SKM-1 treated with dmso at 0.1 percent for 144 hours (cell line): ENCODE measurements around the gene GP1BA.

Source experiments
- DNase-seq: peaks from one replicate; lab custom pipeline; 2025; ENCODE audit not compliant: unreplicated experiment; lab: John Stamatoyannopoulos, UW

GP1BA gene

DNA sequence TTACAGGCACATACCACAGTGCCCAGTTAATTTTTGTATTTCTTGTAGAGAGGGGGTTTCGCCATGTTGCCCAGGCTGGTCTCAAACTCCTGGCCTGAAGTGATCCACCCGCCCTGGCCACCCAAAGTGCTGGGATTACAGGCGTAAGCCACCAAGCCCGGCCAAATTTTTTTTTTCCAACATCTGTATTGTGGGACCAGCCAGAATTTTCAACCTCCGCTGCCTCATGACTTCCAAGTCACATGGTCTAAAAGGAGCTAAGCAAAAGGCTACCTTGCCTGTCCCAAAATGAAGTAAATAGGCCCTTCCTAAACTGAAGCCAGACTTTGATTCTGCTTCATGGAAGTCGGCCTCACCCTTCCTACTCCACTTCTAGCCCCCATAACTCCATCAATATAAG is 39.7 kb downstream of the GP1BA start:
- no peak for DNase-seq

DNA sequence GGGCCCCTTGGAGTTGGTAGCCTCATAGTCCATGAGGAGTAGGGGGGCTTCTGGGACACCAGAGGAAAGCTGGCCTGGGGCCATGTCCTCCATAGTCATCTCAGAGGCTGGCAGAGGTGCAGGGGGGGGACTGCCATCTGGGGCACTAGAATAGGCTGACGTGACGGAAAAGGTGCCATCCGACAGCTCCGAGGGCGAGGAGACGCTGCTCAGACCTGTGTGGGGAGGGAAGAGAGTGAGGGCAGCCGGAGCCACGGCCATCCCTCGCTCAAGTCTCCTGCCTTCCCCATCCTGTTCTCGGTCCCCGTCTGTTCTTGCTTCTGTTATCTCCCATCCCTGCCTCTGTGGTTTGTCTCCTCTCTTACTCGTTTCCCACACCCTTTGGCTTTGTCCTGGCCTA is 40.2 kb downstream of the GP1BA start:
- DNase-seq: no peak

DNA sequence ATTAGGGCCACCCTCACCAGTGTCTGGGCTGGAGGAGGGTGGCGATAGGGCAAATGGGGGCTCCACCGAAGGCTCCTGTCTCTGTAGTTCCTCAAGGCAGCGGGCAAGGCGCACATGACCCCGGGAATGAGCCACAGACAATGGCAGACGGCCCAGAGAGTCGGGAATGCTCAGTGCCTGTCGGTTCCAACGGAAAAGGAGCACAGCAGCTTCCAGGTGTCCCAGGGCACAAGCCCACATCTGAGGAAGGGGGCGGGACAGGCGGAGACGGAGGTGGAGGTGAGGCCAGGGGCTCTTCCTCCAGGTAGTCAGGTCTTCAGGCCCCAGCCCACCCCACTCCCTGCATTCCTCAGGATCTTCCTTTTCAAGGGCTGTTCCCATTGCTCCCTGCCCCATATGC is 40.7 kb downstream of the GP1BA start:
- no peak for DNase-seq

DNA sequence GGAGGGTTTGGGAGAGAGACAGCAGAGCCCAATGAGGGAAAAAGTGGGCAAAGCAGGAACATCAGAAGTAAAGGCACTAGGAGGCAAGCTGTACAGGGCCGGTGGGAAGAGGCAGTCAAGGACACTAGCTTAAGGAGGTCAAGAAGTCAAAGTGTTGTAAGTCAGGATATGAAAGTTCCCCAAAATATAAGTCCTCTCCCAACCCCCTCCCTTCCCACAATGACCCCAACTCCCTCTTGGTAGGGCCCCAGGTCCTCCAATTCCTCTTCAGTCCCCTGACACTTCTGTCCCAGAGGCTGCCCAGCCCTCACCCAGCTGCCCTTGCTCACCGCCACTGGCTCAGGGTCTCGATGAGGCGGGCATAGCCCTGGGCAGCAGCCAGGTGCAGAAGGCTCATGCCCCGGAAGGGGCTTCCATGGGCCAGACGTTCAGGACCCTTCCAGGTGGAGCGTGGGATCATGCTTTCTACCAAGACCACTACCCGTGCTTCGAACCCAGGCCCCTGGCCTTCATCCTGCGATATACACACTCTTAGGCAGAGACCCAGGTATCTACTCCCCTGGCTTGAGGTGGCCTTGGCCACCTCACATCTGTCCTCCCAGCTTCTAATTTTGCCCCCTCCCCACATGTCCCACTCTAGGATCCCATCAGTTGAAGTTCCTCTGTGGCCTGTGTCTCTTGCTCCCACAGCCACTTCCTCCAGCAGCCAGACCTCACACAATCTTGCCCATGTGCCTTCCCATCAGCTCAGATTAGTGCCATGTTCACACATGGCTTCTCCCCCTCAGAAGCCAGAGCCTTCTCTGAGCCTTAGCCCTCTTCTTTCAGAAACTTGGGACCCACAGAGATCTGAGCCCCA is 41.4 kb downstream of the GP1BA start:
- DNase-seq: peak; percentile 44

DNA sequence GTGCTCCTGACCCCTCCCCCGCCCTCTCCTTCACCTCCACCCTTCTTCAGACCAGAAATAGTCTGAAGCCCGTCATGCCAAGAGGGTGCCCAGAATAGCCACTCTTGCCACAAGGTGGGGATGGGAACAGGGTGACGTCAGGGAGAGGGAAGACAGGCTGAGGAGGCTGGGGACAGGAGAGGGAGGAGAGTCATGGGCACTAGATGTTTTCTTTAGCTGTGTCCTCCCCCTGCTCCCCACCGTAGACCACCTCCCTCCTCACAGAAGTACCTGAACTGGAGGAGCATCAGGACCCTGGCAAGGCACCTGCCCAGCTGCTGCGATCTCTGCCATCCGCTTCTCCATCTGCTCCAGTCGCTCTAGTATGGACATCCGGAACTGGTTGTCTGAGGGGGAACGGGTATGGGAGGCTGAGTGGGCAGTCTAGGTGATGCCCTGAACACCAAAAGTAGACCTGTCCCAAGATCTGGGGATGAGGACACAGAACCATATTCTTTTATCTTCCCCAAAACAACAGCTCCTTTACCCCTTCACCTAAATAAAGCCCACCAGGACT is 42.1 kb downstream of the GP1BA start:
- no peak for DNase-seq

DNA sequence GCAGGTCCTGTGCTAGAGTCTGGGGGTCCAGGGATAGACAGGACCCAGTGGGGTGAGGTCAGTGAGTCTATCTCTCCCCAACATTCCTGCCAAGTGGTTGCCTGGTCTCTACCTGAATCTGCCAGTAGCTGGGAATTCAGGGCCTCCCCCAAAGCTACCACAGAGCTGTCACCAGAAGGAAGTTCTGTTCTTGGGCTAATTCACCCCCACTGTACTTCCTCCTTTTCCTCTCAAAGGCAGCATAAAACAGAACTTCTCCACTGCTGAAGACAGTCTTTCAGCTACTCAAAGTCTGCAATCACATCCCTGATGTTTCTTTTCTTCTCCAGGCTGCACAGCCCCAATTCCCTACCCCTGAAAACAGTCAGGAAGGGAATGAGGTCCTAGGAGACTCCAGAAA is 46.6 kb downstream of the GP1BA start:
- DNase-seq: peak; percentile 34

DNA sequence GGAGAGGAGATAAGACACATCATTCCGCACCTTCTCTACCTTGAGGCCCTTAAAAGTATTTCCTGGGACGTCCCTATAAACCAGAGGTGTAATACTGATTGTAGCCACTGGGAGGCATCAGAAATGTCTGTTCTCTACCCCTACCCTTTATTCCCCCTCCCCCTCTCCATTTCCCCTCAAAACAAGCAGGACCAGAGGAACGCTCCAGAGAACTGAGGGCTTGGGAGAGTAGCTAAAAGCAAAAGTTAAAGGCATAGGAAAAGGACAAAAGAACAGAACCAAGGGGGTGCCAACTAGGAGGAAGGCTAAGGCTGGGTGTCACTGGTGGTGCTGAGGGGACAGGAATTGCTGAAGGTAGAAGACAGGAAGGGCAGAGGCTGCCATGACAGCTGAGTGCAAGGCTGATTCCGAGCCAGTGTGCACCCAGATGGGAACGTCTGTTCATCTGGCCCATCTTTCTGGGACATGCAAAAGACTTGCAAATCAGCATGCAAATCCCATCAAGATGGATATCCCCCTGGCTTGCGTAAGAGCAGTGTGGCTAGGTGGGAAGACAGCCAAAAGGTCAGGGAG is 48.7 kb downstream of the GP1BA start:
- no peak for DNase-seq

DNA sequence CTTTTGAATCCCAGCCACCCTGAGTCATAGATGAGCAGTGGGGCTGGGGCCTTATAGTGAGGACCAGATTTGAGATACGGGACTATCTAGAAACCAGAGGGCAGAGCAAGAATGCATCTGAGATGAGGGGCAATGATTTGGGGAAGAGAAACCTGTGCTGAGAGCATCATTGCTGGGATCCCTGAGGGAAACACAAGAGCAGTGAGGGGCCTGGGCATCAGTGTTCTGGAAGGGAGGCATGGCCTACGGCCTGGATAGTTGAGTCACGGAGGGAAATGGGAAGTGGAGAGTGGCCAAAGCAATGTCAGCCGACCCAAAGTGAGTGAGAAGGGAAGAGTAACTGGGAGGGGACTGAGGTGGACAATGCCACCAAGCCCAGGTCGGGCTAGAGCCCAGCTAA is 50.2 kb downstream of the GP1BA start:
- no peak for DNase-seq
